SK-MEL-5 (cell line): ENCODE data around the gene PCDHA1. TPM values are rescaled to one million over a fixed set of nuclear protein-coding genes. Genes with fewer than 3 reads are reported as not detected.
"Not testable (repeated sequence)": the region's sequence is repeated elsewhere in the genome, so short reads cannot be mapped to it uniquely, and the experiment has no call there.

Source experiments
- DNase-seq: peaks from one replicate; pipeline ENCODE4 v3.0.0-alpha.2; 2016; ENCODE audit warnings: low read depth, low spot score
- in situ Hi-C: cut with HindIII; loops from 2 replicates; pipeline ENCODE4 v1.10.0; 2016; ENCODE audit warnings: low sequenced_read_pairs, high pct_unique_total_duplicates, low pct_unique_long_range_greater_than_20kb
- total RNA-seq: library from RNA; depleted of rRNA; stranded (reverse); fragments of >200 nt; shearing (Covaris generic); gene quantifications from 2 replicates; pipeline ENCODE4 v1.2.3, GENCODE V29; 2014

Gene PCDHA1
- total RNA-seq, 1 experiment from 2014 or later: 0.55 TPM

DNA sequence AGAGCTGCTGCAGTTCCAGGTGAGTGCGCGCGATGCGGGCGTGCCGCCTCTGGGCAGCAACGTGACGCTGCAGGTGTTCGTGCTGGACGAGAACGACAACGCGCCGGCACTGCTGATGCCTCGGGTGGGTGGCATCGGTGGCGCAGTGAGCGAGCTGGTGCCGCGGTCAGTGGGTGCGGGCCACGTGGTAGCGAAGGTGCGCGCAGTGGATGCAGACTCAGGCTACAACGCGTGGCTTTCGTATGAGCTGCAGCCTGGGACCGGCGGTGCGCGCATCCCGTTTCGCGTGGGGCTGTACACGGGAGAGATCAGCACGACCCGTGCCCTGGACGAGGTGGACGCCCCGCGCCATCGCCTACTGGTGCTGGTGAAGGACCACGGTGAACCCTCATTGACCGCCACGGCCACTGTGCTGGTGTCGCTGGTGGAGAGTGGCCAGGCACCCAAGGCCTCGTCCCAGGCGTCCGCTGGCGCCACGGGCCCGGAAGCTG lies 16.9 kb downstream of the PCDHA1 start:
- in situ Hi-C loops: no loop called here
- no peak for DNase-seq

DNA sequence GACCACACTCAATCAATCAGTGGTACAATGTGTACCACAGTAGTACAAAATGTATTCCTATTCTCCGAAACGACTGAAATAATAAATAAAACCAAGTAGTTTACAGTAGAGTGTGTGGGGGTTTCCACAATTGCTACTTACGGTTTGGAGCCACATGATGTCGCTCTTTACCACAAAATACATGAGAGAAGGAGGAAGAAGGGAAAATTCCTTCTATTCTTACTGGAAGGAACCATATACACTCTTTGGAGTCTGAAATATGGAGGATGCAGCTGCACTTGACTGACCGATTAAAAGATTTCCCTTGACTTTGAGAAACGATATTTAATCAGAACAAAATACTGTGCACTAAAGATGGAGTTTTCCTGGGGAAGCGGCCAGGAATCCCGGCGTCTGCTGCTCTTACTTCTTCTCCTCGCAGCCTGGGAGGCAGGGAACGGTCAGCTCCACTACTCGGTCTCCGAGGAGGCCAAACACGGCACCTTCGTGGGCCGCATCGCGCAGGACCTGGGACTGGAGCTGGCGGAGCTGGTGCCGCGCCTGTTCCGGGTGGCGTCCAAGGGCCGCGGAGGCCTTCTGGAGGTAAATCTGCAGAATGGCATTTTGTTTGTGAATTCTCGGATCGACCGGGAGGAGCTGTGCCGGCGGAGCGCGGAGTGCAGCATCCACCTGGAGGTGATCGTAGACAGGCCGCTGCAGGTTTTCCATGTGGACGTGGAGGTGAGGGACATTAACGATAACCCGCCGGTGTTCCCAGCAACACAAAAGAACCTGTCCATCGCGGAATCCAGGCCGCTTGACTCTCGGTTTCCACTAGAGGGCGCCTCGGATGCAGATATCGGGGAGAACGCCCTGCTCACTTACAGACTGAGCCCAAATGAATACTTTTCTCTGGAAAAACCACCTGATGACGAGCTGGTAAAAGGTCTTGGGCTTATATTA lies 21.2 kb downstream of the PCDHA1 start, which contains the start of gene PCDHA4:
PCDHA4 (plus strand) TSS at position 235 of the 942 bp plus-strand sequence.
- DNase-seq: peak; percentile 53
- in situ Hi-C loops: no loop called here

DNA sequence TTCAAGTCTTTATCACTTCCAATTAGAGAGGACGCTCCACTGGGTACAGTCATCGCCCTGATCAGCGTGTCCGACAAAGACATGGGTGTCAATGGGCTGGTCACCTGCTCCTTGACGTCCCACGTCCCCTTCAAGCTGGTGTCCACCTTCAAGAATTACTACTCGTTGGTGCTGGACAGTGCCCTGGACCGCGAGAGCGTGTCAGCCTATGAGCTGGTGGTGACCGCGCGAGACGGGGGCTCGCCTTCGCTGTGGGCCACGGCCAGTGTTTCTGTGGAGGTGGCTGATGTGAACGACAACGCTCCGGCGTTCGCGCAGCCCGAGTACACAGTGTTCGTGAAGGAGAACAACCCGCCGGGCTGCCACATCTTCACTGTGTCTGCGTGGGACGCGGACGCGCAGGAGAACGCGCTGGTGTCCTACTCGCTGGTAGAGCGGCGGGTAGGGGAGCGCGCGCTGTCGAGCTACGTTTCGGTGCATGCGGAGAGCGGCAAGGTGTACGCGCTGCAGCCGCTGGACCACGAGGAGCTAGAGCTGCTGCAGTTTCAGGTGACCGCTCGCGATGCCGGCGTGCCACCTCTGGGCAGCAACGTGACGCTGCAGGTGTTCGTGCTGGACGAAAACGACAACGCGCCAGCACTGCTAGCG lies 22.4 kb downstream of the PCDHA1 start:
- DNase-seq, in situ Hi-C loops: not testable (repeated sequence)

DNA sequence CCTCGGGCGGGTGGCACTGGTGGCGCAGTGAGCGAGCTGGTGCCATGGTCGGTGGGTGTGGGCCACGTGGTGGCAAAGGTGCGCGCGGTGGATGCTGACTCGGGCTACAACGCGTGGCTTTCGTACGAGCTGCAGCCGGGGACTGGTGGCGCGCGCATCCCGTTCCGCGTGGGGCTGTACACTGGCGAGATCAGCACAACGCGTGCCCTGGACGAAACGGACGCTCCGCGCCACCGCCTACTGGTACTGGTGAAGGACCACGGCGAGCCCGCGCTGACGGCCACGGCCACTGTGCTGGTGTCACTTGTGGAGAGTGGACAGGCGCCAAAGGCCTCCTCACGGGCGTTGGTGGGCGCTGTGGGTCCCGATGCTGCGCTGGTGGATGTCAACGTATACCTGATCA lies 22.9 kb downstream of the PCDHA1 start:
- in situ Hi-C loops: no loop called here
- no peak for DNase-seq

DNA sequence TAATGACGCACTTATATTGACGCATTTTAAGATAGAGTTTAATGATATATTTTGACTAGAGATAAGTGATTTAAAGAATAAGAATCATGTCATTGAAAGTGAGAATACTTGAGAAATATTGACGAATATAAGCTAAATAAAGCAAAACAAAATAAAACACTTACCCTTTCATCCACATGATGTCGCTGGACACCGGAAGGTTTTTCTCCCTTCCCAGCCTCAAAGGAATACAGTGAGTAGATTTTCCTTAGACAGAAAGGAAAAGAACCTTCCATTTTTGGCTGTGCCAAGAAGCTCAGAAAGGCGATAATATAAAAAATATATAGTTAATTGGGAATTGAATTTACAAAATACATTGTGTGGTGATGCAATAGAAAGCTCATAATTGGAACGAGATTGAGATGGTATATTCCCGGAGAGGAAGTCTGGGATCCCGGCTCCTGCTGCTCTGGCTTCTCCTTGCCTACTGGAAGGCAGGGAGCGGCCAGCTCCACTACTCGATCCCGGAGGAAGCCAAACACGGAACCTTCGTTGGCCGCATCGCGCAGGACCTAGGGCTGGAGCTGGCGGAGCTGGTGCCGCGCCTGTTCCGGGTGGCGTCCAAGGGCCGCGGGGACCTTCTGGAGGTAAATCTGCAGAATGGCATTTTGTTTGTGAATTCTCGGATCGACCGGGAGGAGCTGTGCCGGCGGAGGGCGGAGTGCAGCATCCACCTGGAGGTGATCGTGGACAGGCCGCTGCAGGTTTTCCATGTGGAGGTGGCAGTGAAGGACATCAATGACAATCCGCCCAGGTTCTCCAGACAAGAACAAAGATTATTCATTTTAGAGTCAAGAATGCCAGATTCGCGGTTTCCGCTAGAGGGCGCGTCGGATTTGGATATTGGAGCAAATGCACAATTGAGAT lies 35.7 kb downstream of the PCDHA1 start, which contains the start of gene PCDHA5:
PCDHA5 (plus strand) TSS at position 239 of the 906 bp plus-strand sequence.
- in situ Hi-C loops: no loop called here

DNA sequence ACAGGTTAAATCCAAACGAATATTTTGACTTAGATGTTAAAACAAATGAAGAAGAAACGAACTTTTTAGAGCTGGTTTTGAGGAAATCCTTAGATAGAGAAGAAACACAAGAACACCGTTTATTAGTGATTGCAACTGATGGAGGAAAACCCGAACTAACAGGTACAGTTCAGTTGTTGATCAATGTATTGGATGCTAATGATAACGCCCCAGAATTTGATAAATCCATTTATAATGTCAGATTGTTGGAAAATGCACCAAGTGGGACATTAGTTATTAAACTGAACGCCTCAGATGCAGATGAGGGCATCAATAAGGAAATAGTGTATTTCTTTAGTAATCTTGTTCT lies 36.3 kb downstream of the PCDHA1 start:
- DNase-seq: no peak
- in situ Hi-C loops: no loop called here

More for the DNA sequence above, 35.7 kb downstream of the PCDHA1 start, which contains the start of gene PCDHA5:
- peak; percentile 58 for DNase-seq

DNA sequence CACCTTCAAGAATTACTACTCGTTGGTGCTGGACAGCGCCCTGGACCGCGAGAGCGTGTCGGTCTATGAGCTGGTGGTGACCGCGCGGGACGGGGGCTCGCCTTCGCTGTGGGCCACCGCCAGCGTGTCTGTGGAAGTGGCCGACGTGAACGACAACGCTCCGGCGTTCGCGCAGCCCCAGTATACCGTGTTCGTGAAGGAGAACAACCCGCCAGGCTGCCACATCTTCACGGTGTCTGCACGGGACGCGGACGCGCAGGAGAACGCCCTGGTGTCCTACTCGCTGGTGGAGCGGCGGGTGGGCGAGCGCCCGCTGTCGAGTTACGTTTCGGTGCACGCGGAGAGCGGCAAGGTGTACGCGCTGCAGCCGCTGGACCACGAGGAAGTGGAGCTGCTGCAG lies 37.0 kb downstream of the PCDHA1 start:
- in situ Hi-C loops: not testable (repeated sequence)

DNA sequence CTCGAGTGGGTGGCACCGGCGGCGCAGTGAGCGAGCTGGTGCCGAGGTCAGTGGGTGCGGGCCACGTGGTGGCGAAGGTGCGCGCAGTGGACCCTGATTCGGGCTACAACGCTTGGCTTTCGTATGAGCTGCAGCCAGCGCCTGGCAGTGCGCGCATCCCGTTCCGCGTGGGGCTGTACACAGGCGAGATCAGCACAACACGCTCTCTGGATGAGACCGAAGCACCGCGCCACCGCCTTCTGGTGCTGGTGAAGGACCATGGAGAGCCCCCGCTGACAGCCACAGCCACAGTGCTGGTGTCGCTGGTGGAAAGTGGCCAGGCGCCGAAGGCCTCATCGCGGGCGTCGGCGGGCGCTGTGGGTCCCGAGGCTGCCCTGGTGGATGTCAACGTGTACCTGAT lies 37.5 kb downstream of the PCDHA1 start:
- DNase-seq: no peak
- in situ Hi-C loops: no loop called here

More for the DNA sequence above, 37.0 kb downstream of the PCDHA1 start:
- DNase-seq: not testable (repeated sequence)

DNA sequence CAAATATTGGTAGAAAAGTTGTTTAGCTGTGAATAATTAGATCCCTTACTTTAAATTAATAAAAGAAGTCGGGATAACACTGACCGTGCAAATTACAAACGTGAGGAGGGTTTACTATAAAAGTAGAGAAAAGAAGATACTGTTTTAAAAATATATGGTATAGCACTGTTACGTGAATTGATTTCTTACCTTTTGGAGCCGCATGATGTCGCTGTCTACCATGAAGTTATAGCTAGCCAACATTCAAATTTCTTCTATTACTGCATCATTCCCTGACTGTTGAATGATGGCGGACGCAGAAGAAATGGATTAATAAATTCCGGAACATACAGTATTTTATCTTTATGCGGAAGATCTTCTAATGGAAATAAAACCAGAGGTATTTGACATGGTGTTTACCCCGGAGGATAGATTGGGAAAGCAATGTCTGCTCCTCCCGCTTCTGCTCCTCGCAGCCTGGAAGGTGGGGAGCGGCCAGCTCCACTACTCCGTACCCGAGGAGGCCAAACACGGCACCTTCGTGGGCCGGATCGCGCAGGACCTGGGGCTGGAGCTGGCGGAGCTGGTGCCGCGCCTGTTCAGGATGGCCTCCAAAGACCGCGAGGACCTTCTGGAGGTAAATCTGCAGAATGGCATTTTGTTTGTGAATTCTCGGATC lies 41.9 kb downstream of the PCDHA1 start, which contains the start of gene PCDHA6:
PCDHA6 (plus strand) TSS at position 257 of the 658 bp plus-strand sequence; CDS start at position 389, 132 bp downstream.
- DNase-seq: no peak
- in situ Hi-C loops: no loop called here

DNA sequence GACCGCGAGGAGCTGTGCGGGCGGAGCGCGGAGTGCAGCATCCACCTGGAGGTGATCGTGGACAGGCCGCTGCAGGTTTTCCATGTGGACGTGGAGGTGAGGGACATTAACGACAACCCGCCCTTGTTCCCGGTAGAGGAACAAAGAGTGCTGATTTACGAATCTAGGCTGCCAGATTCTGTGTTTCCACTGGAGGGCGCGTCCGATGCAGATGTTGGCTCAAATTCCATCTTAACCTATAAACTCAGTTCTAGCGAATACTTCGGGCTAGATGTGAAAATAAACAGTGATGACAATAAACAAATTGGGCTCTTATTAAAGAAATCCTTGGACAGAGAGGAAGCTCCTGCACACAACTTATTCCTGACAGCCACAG lies 42.4 kb downstream of the PCDHA1 start:
- in situ Hi-C loops: no loop called here
- DNase-seq: no peak

DNA sequence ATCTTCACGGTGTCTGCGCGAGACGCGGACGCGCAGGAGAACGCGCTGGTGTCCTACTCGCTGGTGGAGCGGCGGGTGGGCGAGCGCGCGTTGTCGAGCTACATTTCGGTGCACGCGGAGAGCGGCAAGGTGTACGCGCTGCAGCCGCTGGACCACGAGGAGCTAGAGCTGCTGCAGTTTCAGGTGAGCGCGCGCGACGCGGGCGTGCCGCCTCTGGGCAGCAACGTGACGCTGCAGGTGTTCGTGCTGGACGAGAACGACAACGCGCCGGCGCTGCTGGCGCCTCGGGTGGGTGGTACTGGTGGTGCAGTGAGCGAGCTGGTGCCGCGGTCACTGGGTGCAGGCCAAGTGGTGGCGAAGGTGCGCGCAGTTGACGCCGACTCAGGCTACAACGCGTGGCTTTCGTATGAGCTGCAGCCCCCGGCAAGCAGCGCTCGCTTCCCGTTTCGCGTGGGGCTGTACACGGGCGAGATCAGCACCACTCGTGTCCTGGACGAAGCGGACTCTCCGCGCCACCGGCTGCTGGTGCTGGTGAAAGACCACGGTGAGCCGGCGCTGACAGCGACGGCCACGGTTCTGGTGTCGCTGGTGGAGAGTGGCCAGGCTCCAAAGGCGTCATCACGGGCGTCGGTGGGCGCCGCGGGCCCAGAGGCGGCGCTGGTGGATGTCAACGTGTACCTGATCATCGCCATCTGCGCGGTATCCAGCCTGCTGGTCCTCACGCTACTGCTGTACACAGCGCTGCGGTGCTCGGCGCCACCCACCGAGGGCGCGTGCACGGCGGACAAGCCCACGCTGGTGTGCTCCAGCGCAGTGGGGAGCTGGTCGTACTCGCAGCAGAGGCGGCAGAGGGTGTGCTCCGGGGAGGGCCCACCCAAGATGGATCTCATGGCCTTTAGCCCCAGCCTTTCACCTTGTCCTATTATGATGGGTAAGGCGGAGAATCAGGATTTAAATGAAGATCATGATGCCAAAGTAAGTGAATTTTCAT lies 43.9 kb downstream of the PCDHA1 start:
- in situ Hi-C loops, DNase-seq: not testable (repeated sequence)

DNA sequence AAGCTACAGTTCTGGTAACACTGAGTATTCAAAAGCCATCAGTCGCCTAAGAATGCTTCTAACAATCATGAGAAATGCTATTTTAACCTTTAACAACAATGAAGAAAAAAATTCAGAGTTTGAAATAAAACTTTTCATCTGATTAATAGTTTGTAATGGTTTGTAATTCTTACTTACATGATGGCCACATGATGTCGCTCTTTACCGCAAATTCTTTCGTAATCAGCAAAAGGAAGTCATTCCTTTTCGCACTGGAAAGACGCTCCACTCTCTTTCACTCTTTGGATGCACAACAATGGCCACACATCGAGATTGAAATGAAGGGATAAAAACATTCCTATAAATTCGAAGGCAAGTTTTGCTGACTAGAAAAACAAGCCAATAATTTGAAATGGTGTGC lies 48.1 kb downstream of the PCDHA1 start, which contains the start of gene PCDHA7:
PCDHA7 (plus strand) TSS at position 277 of the 400 bp plus-strand sequence; CDS start at position 392, 115 bp downstream.
- in situ Hi-C loops: no loop called here
- peak; percentile 64 for DNase-seq

DNA sequence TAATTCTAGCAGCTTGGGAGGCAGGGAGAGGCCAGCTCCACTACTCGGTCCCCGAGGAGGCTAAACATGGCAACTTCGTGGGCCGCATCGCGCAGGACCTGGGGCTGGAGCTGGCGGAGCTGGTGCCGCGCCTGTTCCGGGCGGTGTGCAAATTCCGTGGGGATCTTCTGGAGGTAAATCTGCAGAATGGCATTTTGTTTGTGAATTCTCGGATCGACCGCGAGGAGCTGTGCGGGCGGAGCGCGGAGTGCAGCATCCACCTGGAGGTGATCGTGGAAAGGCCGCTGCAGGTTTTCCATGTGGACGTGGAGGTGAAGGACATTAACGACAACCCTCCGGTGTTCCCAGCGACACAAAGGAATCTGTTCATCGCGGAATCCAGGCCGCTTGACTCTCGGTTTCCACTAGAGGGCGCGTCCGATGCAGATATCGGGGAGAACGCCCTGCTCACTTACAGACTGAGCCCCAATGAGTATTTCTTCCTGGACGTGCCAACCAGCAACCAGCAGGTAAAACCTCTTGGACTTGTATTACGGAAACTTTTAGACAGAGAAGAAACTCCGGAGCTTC lies 48.6 kb downstream of the PCDHA1 start:
- DNase-seq: peak; percentile 39
- in situ Hi-C loops: not testable (repeated sequence)

DNA sequence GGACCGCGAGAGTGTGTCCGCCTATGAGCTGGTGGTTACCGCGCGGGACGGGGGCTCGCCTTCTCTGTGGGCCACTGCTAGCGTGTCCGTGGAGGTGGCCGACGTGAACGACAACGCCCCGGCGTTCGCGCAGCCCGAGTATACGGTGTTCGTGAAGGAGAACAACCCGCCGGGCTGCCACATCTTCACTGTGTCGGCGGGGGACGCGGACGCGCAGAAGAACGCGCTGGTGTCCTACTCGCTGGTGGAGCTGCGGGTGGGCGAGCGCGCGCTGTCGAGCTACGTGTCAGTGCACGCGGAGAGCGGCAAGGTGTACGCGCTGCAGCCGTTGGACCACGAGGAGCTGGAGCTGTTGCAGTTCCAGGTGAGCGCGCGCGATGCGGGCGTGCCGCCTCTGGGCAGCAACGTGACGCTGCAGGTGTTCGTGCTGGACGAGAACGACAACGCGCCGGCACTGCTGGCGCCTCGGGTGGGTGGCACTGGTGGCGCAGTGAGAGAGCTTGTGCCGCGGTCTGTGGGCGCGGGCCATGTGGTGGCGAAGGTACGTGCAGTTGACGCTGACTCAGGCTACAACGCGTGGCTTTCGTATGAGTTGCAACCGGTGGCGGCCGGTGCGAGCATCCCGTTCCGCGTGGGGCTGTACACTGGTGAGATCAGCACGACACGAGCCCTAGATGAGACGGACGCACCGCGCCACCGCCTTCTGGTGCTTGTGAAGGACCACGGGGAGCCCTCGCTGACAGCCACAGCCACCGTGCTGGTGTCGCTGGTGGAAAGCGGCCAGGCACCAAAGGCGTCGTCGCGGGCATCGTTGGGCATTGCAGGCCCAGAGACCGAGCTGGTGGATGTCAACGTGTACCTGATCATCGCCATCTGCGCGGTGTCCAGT lies 49.9 kb downstream of the PCDHA1 start:
- in situ Hi-C loops: no loop called here
- no peak for DNase-seq
